ENCODE measurements around the gene MLLT11.

Gene MLLT11

DNA sequence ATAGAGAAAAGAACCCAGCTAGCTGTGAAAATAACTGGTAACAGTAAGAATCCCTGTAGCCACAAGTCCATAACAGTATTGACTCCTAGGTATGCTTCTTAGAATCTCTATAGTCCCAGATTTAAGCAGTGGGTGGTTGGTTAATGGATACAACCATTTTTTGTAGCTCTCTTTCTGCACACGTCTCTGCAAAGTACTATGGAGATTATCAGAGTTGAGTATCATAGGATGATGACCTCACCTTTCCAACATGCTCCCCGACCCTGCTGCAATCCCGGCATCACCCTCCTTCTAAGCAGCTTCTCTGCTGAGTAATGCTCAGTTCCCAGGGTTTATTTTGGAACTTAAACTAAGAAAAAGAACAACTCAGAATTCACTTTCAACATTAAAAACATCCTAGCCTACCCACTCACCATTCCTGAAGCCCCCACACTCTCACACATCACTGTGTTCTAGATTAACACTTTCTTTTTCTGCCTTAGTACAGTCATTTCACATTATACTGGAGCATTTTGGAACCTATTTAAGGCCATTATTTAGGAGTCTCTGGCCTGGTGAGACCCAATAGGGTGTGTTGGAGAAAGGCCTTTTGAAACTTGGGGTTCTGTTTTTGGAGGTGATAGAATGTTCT lies 2.7 kb downstream of the MLLT11 start:
- no peaks in the 10 kb centered on the region for H3K9me3 ChIP-seq (ENCODE audit: low read length)
- H3K9me2 ChIP-seq (ENCODE audit: low read depth, low read length), result no peaks in the 10 kb centered on the region
- no peak overlapping the region for H3K4me3 ChIP-seq (ENCODE audit: low read depth, low read length, poor library complexity, severe bottlenecking)
- H3K79me2 ChIP-seq (ENCODE audit: insufficient read depth, low read length), result peaks cover 19% of the 10 kb centered on the region; the same call in 1 of the 2 replicates
- no peak overlapping the region for H3K27ac ChIP-seq (ENCODE audit: low read depth, low read length, poor library complexity, severe bottlenecking)
- no peak overlapping the region for H3K4me2 ChIP-seq (ENCODE audit: low read length)
- no peaks in the 10 kb centered on the region for H4K20me1 ChIP-seq (ENCODE audit: insufficient read depth, low read length)
- H3F3A ChIP-seq (ENCODE audit: insufficient read depth, low read length), result 0 out of 2 replicates have a peak, but pooled peaks cover 5% of the 10 kb centered on the region
- no peaks in the 10 kb centered on the region for H3K36me3 ChIP-seq (ENCODE audit: insufficient read depth, low read length)
- H3K9ac ChIP-seq (ENCODE audit: low read length), result no peak overlapping the region
- peaks cover 31% of the 10 kb centered on the region for H3K4me1 ChIP-seq (ENCODE audit: insufficient read depth, low read length, severe bottlenecking)
- H3K27me3 ChIP-seq (ENCODE audit: insufficient read depth, low read length), result no peaks in the 10 kb centered on the region
- no peak overlapping the region for H2AFZ ChIP-seq (ENCODE audit: low read length)
- TF ChIP-seq CTCF (IDR thresholded peaks at IDR 0.05; ENCODE audit: low read length), result no peak
- no peak for TF ChIP-seq EZH2 (IDR thresholded peaks at IDR 0.05; ENCODE audit: borderline replicate concordance, low read length)

DNA sequence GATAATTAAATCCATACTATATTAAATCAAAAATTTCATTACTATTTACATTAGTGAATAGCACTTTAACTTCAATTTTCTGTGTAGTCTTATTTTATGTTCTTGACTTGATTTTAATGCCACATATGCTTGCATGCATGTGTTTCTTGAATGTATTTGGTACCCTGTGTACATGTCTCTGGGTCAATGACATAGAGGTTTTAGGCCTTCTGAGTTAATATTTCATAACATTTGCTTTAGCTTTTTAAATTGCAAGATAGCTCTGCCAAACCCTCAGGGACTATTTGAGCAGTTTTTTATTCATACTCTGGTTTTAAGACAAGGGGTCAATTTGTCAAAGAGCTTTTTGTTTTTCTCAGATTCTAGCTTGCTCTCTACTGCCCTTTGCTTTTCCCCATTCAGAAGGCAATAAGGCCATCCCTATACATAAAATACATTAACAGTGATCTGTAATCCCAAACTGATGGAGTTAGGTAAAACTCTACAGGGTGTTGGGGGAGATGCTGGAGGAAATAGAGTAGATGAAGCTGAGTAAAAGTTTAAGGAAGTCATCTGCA lies 5.0 kb downstream of the MLLT11 start:
- Histone ChIP-seq H3K9me2 (ENCODE audit: low read depth, low read length) (no peaks in the 10 kb centered on the region), H3K4me3 (ENCODE audit: low read depth, low read length, poor library complexity, severe bottlenecking) (no peak overlapping the region), H4K20me1 (ENCODE audit: insufficient read depth, low read length) (no peaks in the 10 kb centered on the region), H3K36me3 (ENCODE audit: insufficient read depth, low read length) (no peaks in the 10 kb centered on the region), H3K9ac (ENCODE audit: low read length) (no peak overlapping the region), H3K79me2 (ENCODE audit: insufficient read depth, low read length) (no peaks in the 10 kb centered on the region; the same call in 1 of the 2 replicates), H3F3A (ENCODE audit: insufficient read depth, low read length) (0 out of 2 replicates have a peak, but pooled peaks cover 14% of the 10 kb centered on the region), H3K9me3 (ENCODE audit: low read length) (no peaks in the 10 kb centered on the region), H2AFZ (ENCODE audit: low read length) (no peak overlapping the region), H3K27me3 (ENCODE audit: insufficient read depth, low read length) (no peaks in the 10 kb centered on the region), H3K27ac (ENCODE audit: low read depth, low read length, poor library complexity, severe bottlenecking) (peak overlapping the region; percentile 3), H3K4me2 (ENCODE audit: low read length) (no peak overlapping the region), H3K4me1 (ENCODE audit: insufficient read depth, low read length, severe bottlenecking) (peaks cover 31% of the 10 kb centered on the region)
- TF ChIP-seq CTCF (IDR thresholded peaks at IDR 0.05; ENCODE audit: low read length) (no peak), EZH2 (IDR thresholded peaks at IDR 0.05; ENCODE audit: borderline replicate concordance, low read length) (no peak)

GRCh38 chr1:151067185-151067584 lies 7.0 kb downstream of the MLLT11 start:
- H3K4me1 ChIP-seq (ENCODE audit: insufficient read depth, low read length, severe bottlenecking), result peaks cover 24% of the 10 kb centered on the region
- H3K9me2 ChIP-seq (ENCODE audit: low read depth, low read length), result no peaks in the 10 kb centered on the region
- no peak overlapping the region for H3K9ac ChIP-seq (ENCODE audit: low read length)
- no peak overlapping the region for H3K27ac ChIP-seq (ENCODE audit: low read depth, low read length, poor library complexity, severe bottlenecking)
- no peaks in the 10 kb centered on the region for H3K27me3 ChIP-seq (ENCODE audit: insufficient read depth, low read length)
- H2AFZ ChIP-seq (ENCODE audit: low read length), result no peak overlapping the region
- no peaks in the 10 kb centered on the region for H4K20me1 ChIP-seq (ENCODE audit: insufficient read depth, low read length)
- no peak overlapping the region for H3K4me2 ChIP-seq (ENCODE audit: low read length)
- no peaks in the 10 kb centered on the region for H3K36me3 ChIP-seq (ENCODE audit: insufficient read depth, low read length)
- H3F3A ChIP-seq (ENCODE audit: insufficient read depth, low read length), result 0 out of 2 replicates have a peak, but pooled peaks cover 11% of the 10 kb centered on the region
- H3K79me2 ChIP-seq (ENCODE audit: insufficient read depth, low read length), result no peaks in the 10 kb centered on the region
- H3K9me3 ChIP-seq (ENCODE audit: low read length), result no peaks in the 10 kb centered on the region
- TF ChIP-seq CTCF (IDR thresholded peaks at IDR 0.05; ENCODE audit: low read length) (no peak), EZH2 (IDR thresholded peaks at IDR 0.05; ENCODE audit: borderline replicate concordance, low read length) (no peak)
- H3K4me3 ChIP-seq (ENCODE audit: low read depth, low read length, poor library complexity, severe bottlenecking), result no peak overlapping the region

Measured in OCI-LY1 (cell line).